HG02798 (cell line): Measurements from ENCODE around the gene SLC18A3.

Source experiments
- ATAC-seq: cut with Tn5 transposase; IDR thresholded peaks from one replicate; pipeline ENCODE4 v1.9.1; 2021; ENCODE audit warnings: mild to moderate bottlenecking; ENCODE audit not compliant: unreplicated experiment, poor library complexity

The SLC18A3 gene

GRCh38 chr10:49622426-49623425 lies 12.6 kb downstream of the SLC18A3 start:
- ATAC-seq = no peak

- no peak for ATAC-seq
Observed at GRCh38 chr10:49624629-49625028, 14.5 kb downstream of the SLC18A3 start.

GRCh38 chr10:49625411-49625810 lies 15.3 kb downstream of the SLC18A3 start:
- ATAC-seq = no peak

GRCh38 chr10:49627038-49627437 lies 16.9 kb downstream of the SLC18A3 start:
- ATAC-seq = no peak

GRCh38 chr10:49627644-49628247 lies 17.6 kb downstream of the SLC18A3 start:
- no peak for ATAC-seq

- no peak for ATAC-seq
Observed at GRCh38 chr10:49628599-49628998, 18.5 kb downstream of the SLC18A3 start.

GRCh38 chr10:49629431-49629881 lies 19.3 kb downstream of the SLC18A3 start:
- ATAC-seq = no peak

GRCh38 chr10:49631975-49632374 lies 21.9 kb downstream of the SLC18A3 start:
- no peak for ATAC-seq

- ATAC-seq = no peak
Observed at GRCh38 chr10:49632406-49633317, 22.6 kb downstream of the SLC18A3 start.

GRCh38 chr10:49633327-49634068 lies 23.4 kb downstream of the SLC18A3 start:
- ATAC-seq = no peak

- ATAC-seq = no peak
Observed at GRCh38 chr10:49634069-49634660, 24.1 kb downstream of the SLC18A3 start.

- ATAC-seq = no peak
Observed at GRCh38 chr10:49642311-49642710, 32.2 kb downstream of the SLC18A3 start.

- no peak for ATAC-seq
Observed at GRCh38 chr10:49643241-49644034, 33.3 kb downstream of the SLC18A3 start.

GRCh38 chr10:49644035-49644646 lies 34.0 kb downstream of the SLC18A3 start:
- no peak for ATAC-seq

- ATAC-seq = no peak
Observed at GRCh38 chr10:49645417-49645816, 35.3 kb downstream of the SLC18A3 start.

- ATAC-seq = no peak
Observed at GRCh38 chr10:49645871-49646870, 36.1 kb downstream of the SLC18A3 start.

GRCh38 chr10:49647554-49647953 lies 37.4 kb downstream of the SLC18A3 start:
- ATAC-seq = no peak
